Lung (tissue), 12 donors: ENCODE data around the gene EHMT1. TPM values are rescaled to one million over a fixed set of nuclear protein-coding genes. Genes with fewer than 3 reads are reported as not detected.

Experiments
- ATAC-seq: fragments of 200-7000 bp; cut with Tn5 transposase; one replicate; pipeline ENCODE4 v1.9.1; 2020; ENCODE audit warnings: moderate number of reproducible peaks; ENCODE audit not compliant: insufficient read depth, low FRiP score
- DNase-seq, 3 donors: peaks; one replicate each; pipeline ENCODE4 v3.0.0-alpha.2; 2013 to 2017
- H3K27ac ChIP-seq, 2 donors: one replicate each; pipeline ENCODE4 v1.5.1; 2013; ENCODE audit warnings: mild to moderate bottlenecking in 2 of 2, moderate library complexity in 2 of 2, control low read depth in 1 of 2, inconsistent platforms in 1 of 2, low read depth in 1 of 2, low read length in 1 of 2
- H3K27me3 ChIP-seq, 3 donors: one replicate each; pipeline ENCODE4 v1.5.1; 2013; ENCODE audit warnings: low read length in 2 of 3; ENCODE audit not compliant: control insufficient read depth in 3 of 3, insufficient read depth in 3 of 3
- H3K36me3 ChIP-seq, 4 donors: one replicate each; pipeline ENCODE4 v1.5.1; 2013; ENCODE audit warnings: low read length in 4 of 4, mild to moderate bottlenecking in 1 of 4, moderate library complexity in 1 of 4; ENCODE audit not compliant: control insufficient read depth in 4 of 4, insufficient read depth in 4 of 4
- H3K4me1 ChIP-seq, 5 donors: one replicate each; pipeline ENCODE4 v1.5.1; 2013; ENCODE audit warnings: low read length in 5 of 5, mild to moderate bottlenecking in 2 of 5, moderate library complexity in 1 of 5; ENCODE audit not compliant: control insufficient read depth in 5 of 5, insufficient read depth in 5 of 5
- H3K4me3 ChIP-seq: one replicate; pipeline ENCODE4 v1.5.1; 2013; ENCODE audit warnings: mild to moderate bottlenecking, control low read depth, moderate library complexity
- H3K9ac ChIP-seq, 2 donors: one replicate each; pipeline ENCODE4 v1.5.1; 2013; ENCODE audit warnings: low read length in 2 of 2, control low read depth in 1 of 2; ENCODE audit not compliant: insufficient read depth in 1 of 2
- H3K9me3 ChIP-seq, 4 donors: one replicate each; pipeline ENCODE4 v1.5.1; 2013; ENCODE audit warnings: low read length in 3 of 4, mild to moderate bottlenecking in 1 of 4, moderate library complexity in 1 of 4; ENCODE audit not compliant: control insufficient read depth in 4 of 4, insufficient read depth in 3 of 4
- CTCF ChIP-seq: IDR thresholded peaks from 2 replicates; pipeline ENCODE4 v1.5.1; 2012; ENCODE audit warnings: mild to moderate bottlenecking; ENCODE audit errors: control extremely low read depth, extremely low read depth
- WGBS, 2 donors: extraction: QIAGEN DNeasy Blood & Tissue Kit; methylation state at CpG; one replicate each; pipeline ENCODE4 v1.1.7; 2013; 5-methylcytosine and 5-hydroxymethylcytosine counted together
- polyA plus RNA-seq, 2 donors: library from polyadenylated mRNA; stranded (reverse); fragments of 200-250 nt; gene quantifications; one replicate each; pipeline ENCODE4 v1.2.1, GENCODE V29; 2013
- total RNA-seq, 2 donors: library from RNA; depleted of rRNA in 1 of 2; stranded (reverse); fragments of >200 nt in 1 of 2; gene quantifications; one replicate each; pipeline ENCODE4 v1.2.1, GENCODE V29; 2014 to 2021
- donor health status: control.
- donor health status: control.
- donor health status: Bipolar disorder and iron deficiency.
- donor health status: healthy.
- donor health status: DM: yes; HTN: yes; CAD: no.

EHMT1 gene
- total and polyA plus RNA-seq, 4 donors: 32.2 to 91.5 (median 58.1) TPM

- Histone ChIP-seq H3K36me3 (peaks cover 0 to 31% (median 14%) of the 10 kb centered on the region in 4 donors), H3K9ac (no peak overlapping the region), H3K27me3 (no peaks in the 10 kb centered on the region), H3K9me3 (no peaks in the 10 kb centered on the region), H3K27ac (no peak overlapping the region), H3K4me3 (no peak overlapping the region), H3K4me1 (peaks cover 6 to 9% (median 9%) of the 10 kb centered on the region in 5 donors)
- WGBS, 2 donors: 94 to 98% methylated on average over 4 of the region's 4 CpGs
- no peak for ATAC-seq
- DNase-seq: no peak
- TF ChIP-seq CTCF: no peak
These were observed 37.9 kb upstream of the EHMT1 start for GRCh38 chr9:137580954-137581322.

- Histone ChIP-seq H3K9me3 (no peaks in the 10 kb centered on the region), H3K27me3 (no peaks in the 10 kb centered on the region), H3K9ac (no peak overlapping the region), H3K27ac (peak overlapping the region in 1 of 2 donors; percentile 6), H3K4me3 (no peak overlapping the region), H3K36me3 (peaks cover 0 to 31% (median 13%) of the 10 kb centered on the region in 4 donors), H3K4me1 (peaks cover 6 to 9% (median 9%) of the 10 kb centered on the region in 5 donors)
- ATAC-seq (no peak), DNase-seq (no peak)
- 87 to 92% methylated on average over 22 of the region's 22 CpGs for WGBS, 2 donors
- TF ChIP-seq CTCF: no peak
These were observed 37.2 kb upstream of the EHMT1 start for GRCh38 chr9:137581361-137582285.

GRCh38 chr9:137582286-137582860 is 36.4 kb upstream of the EHMT1 start:
- Histone ChIP-seq H3K9ac (no peak overlapping the region), H3K36me3 (peaks cover 0 to 38% (median 18%) of the 10 kb centered on the region in 4 donors), H3K27me3 (no peaks in the 10 kb centered on the region), H3K9me3 (no peaks in the 10 kb centered on the region), H3K27ac (no peak overlapping the region), H3K4me3 (no peak overlapping the region), H3K4me1 (peaks cover 5 to 9% (median 5%) of the 10 kb centered on the region in 5 donors)
- 87 to 88% methylated on average over 20 of the region's 20 CpGs for WGBS, 2 donors
- no peak for TF ChIP-seq CTCF
- ATAC-seq (no peak), DNase-seq (no peak)
